GM21526 (cell line): ENCODE measurements around the gene GPX7.

Experiments used
- ATAC-seq: cut with Tn5 transposase; IDR thresholded peaks from one replicate; pipeline ENCODE4 v1.9.1; 2021; ENCODE audit warnings: moderate library complexity; ENCODE audit not compliant: unreplicated experiment, low FRiP score

GPX7 gene

GRCh38 chr1:52627028-52627427, 24.9 kb downstream of the GPX7 start:
- no peak for ATAC-seq

GRCh38 chr1:52628614-52629324, 26.6 kb downstream of the GPX7 start:
- ATAC-seq, result no peak

- ATAC-seq, result no peak
Observed at GRCh38 chr1:52629325-52629643, 27.1 kb downstream of the GPX7 start.

GRCh38 chr1:52629667-52630066, 27.5 kb downstream of the GPX7 start:
- ATAC-seq, result no peak

GRCh38 chr1:52631759-52632331, 29.7 kb downstream of the GPX7 start:
- ATAC-seq, result no peak

- ATAC-seq, result no peak
Observed at GRCh38 chr1:52632732-52633290, 30.6 kb downstream of the GPX7 start, which contains the start of gene SHISAL2A. Gene SHISAL2A, plus strand, starts transcription at chr1:52633168. Its CDS starts 326 bp downstream, at chr1:52633494.

GRCh38 chr1:52633291-52633754, 31.2 kb downstream of the GPX7 start:
- no peak for ATAC-seq

GRCh38 chr1:52634111-52634510, 31.9 kb downstream of the GPX7 start:
- no peak for ATAC-seq

- no peak for ATAC-seq
Observed at GRCh38 chr1:52635321-52636089, 33.3 kb downstream of the GPX7 start.

- peak; percentile 76 for ATAC-seq
Observed at GRCh38 chr1:52636721-52637695, 34.8 kb downstream of the GPX7 start.

GRCh38 chr1:52637946-52638345, 35.8 kb downstream of the GPX7 start:
- ATAC-seq, result no peak

- no peak for ATAC-seq
Observed at GRCh38 chr1:52640697-52641096, 38.5 kb downstream of the GPX7 start.

- no peak for ATAC-seq
Observed at GRCh38 chr1:52641307-52641706, 39.1 kb downstream of the GPX7 start.

GRCh38 chr1:52645261-52645660, 43.1 kb downstream of the GPX7 start:
- no peak for ATAC-seq

GRCh38 chr1:52651904-52652303, 49.7 kb downstream of the GPX7 start:
- no peak for ATAC-seq

- no peak for ATAC-seq
Observed at GRCh38 chr1:52653207-52653849, 51.2 kb downstream of the GPX7 start.

- ATAC-seq, result no peak
Observed at GRCh38 chr1:52654063-52654462, 51.9 kb downstream of the GPX7 start.

- ATAC-seq, result no peak
Observed at GRCh38 chr1:52657702-52658101, 55.5 kb downstream of the GPX7 start.
